GM23338 (cell line): ENCODE measurements around the gene RET. TPM values are rescaled to one million over a fixed set of nuclear protein-coding genes. Genes with fewer than 3 reads are reported as not detected.

Experiments
- ATAC-seq: fragments of 200-7000 bp; cut with Tn5 transposase; 3 replicates; pipeline ENCODE4 v1.9.1; 2020
- DNase-seq: peaks from one replicate; pipeline ENCODE4 v3.0.0-alpha.2; 2015; ENCODE audit warnings: low spot score
- H2AFZ ChIP-seq: fragments of 200-600 bp; sonication (generic); 2 replicates; pipeline ENCODE4 v1.8.0; 2016; ENCODE audit warnings: antibody characterized with exemption, mild to moderate bottlenecking, moderate library complexity
- H3F3A ChIP-seq: fragments of 200-600 bp; sonication (generic); replicated peaks from 2 replicates; pipeline ENCODE4 v1.8.0; 2017; ENCODE audit warnings: antibody characterized with exemption, mixed run types, low read depth
- H3K27ac ChIP-seq: fragments of 200-600 bp; sonication (generic); 2 replicates; pipeline ENCODE4 v1.6.1; 2016; ENCODE audit warnings: low read depth
- H3K27me3 ChIP-seq: fragments of 200-600 bp; sonication (generic); 2 replicates; pipeline ENCODE4 v1.8.0; 2016; ENCODE audit warnings: mild to moderate bottlenecking, mixed run types, moderate library complexity; ENCODE audit not compliant: insufficient read depth
- H3K36me3 ChIP-seq: fragments of 200-600 bp; sonication (generic); 2 replicates; pipeline ENCODE4 v1.8.0; 2016; ENCODE audit warnings: mild to moderate bottlenecking; ENCODE audit not compliant: insufficient read depth
- H3K4me1 ChIP-seq: fragments of 200-600 bp; sonication (generic); 2 replicates; pipeline ENCODE4 v1.8.0; 2016; ENCODE audit warnings: mild to moderate bottlenecking, moderate library complexity; ENCODE audit not compliant: insufficient read depth
- H3K4me2 ChIP-seq: fragments of 200-600 bp; sonication (generic); 2 replicates; pipeline ENCODE4 v1.7.1; 2017; ENCODE audit warnings: mixed run types
- H3K4me3 ChIP-seq: fragments of 200-600 bp; sonication (generic); 2 replicates; pipeline ENCODE4 v1.6.1; 2016; ENCODE audit warnings: mixed run types
- H3K79me2 ChIP-seq: fragments of 200-600 bp; sonication (generic); replicated peaks from 2 replicates; pipeline ENCODE4 v1.8.0; 2017; ENCODE audit warnings: mild to moderate bottlenecking; ENCODE audit not compliant: insufficient read depth
- H3K9me2 ChIP-seq: fragments of 200-600 bp; sonication (generic); 2 replicates; pipeline ENCODE4 v1.8.0; 2017; ENCODE audit not compliant: insufficient read depth
- H4K20me1 ChIP-seq: fragments of 200-600 bp; sonication (generic); replicated peaks from 2 replicates; pipeline ENCODE4 v1.8.0; 2017; ENCODE audit warnings: mild to moderate bottlenecking; ENCODE audit not compliant: insufficient read depth
- H3K27ac Mint-ChIP-seq: 2 replicates; pipeline ENCODE4 v1.8.0; 2020; ENCODE audit warnings: inconsistent platforms, mild to moderate bottlenecking, moderate library complexity, mixed read lengths
- H3K27me3 Mint-ChIP-seq: 3 replicates; pipeline ENCODE4 v1.8.0; 2022; ENCODE audit warnings: low read depth, mild to moderate bottlenecking, moderate library complexity, mixed read lengths, inconsistent platforms; ENCODE audit not compliant: insufficient read depth, poor library complexity
- H3K36me3 Mint-ChIP-seq: 3 replicates; pipeline ENCODE4 v1.8.0; 2021; ENCODE audit warnings: low read depth, mild to moderate bottlenecking, inconsistent platforms, moderate library complexity, mixed read lengths
- H3K4me1 Mint-ChIP-seq: 3 replicates; pipeline ENCODE4 v1.8.0; 2020; ENCODE audit warnings: mild to moderate bottlenecking, inconsistent platforms, mixed read lengths
- H3K4me3 Mint-ChIP-seq: 3 replicates; pipeline ENCODE4 v1.8.0; 2021; ENCODE audit warnings: moderate library complexity, mild to moderate bottlenecking, inconsistent platforms, mixed read lengths
- H3K9me3 Mint-ChIP-seq: 3 replicates; pipeline ENCODE4 v1.8.0; 2020; ENCODE audit warnings: moderate library complexity, mild to moderate bottlenecking, inconsistent platforms, mixed read lengths
- CREB1 ChIP-seq: fragments of 250-450 bp; sonication (Bioruptor Pico); IDR thresholded peaks from 2 replicates; pipeline ENCODE4 v1.5.0; 2020; ENCODE audit warnings: low read depth, mild to moderate bottlenecking, moderate library complexity
- CTCF ChIP-seq, 2 experiments: fragments of 200-600 bp in 1 of 2; sonication (generic) in 1 of 2; conservative IDR thresholded peaks; 2 replicates each; pipeline versions ENCODE4 v1.5.1 to v1.6.1; 2016 to 2017; ENCODE audit warnings: antibody characterized with exemption in 2 of 2, low read depth in 2 of 2, mild to moderate bottlenecking in 2 of 2, moderate library complexity in 1 of 2
- ETS1 ChIP-seq: IDR thresholded peaks from 2 replicates; pipeline ENCODE4 v1.6.1; 2016; ENCODE audit warnings: antibody characterized with exemption
- EZH2 ChIP-seq: fragments of 200-600 bp; sonication (generic); IDR thresholded peaks from one replicate; pipeline ENCODE4 v1.8.0; 2017; ENCODE audit warnings: antibody characterized with exemption, mild to moderate bottlenecking, low read depth; ENCODE audit not compliant: unreplicated experiment
- JUNB ChIP-seq: IDR thresholded peaks from one replicate; pipeline ENCODE4 v1.6.1; 2016; ENCODE audit warnings: antibody characterized with exemption; ENCODE audit not compliant: unreplicated experiment
- NANOG ChIP-seq: IDR thresholded peaks from 2 replicates; pipeline ENCODE4 v1.6.1; 2016; ENCODE audit warnings: antibody characterized with exemption, borderline replicate concordance
- ZNF114 ChIP-seq: fragments of 250-450 bp; sonication (Bioruptor Pico); IDR thresholded peaks from 2 replicates; pipeline ENCODE4 v1.5.0; 2020; ENCODE audit warnings: mild to moderate bottlenecking, moderate library complexity
- ZNF331 ChIP-seq: fragments of 250-450 bp; sonication (Bioruptor Pico); IDR thresholded peaks from 2 replicates; pipeline ENCODE4 v1.5.0; 2020; ENCODE audit warnings: low read depth, mild to moderate bottlenecking, moderate library complexity
- polyA plus RNA-seq: library from polyadenylated mRNA; unstranded; fragments of >200 nt; fragmentation: Nextera tagmentation; extraction: Ambion mirVana; gene quantifications from 2 replicates; pipeline ENCODE4 v1.2.1, GENCODE V29; 2016
- total RNA-seq: library from RNA; depleted of rRNA; stranded (reverse); fragments of >200 nt; shearing (Covaris generic); gene quantifications from 2 replicates; pipeline ENCODE4 v1.2.3, GENCODE V29; 2014

Gene RET
- total and polyA plus RNA-seq, 2 experiments from 2014 or later: 5.5 to 9.8 TPM

GRCh38 chr10:43055217-43055616, 21.7 kb upstream of the RET start:
- ATAC-seq: no peak
- Histone ChIP-seq H3K4me2 (no peak overlapping the region), H3K27me3 (no peaks in the 10 kb centered on the region), H4K20me1 (no peaks in the 10 kb centered on the region; the same call in 1 of the 2 replicates), H3K4me1 (no peaks in the 10 kb centered on the region), H3K27ac (no peak overlapping the region), H3F3A (no peaks in the 10 kb centered on the region), H2AFZ (no peak overlapping the region), H3K79me2 (no peaks in the 10 kb centered on the region), H3K4me3 (no peak overlapping the region), H3K9me2 (no peaks in the 10 kb centered on the region), H3K36me3 (no peaks in the 10 kb centered on the region)
- Mint-ChIP-seq H3K4me1 (peaks cover 11% of the 10 kb centered on the region), H3K27me3 (peaks cover 8% of the 10 kb centered on the region), H3K27ac (no peak overlapping the region), H3K9me3 (no peaks in the 10 kb centered on the region), H3K36me3 (no peaks in the 10 kb centered on the region), H3K4me3 (no peak overlapping the region)
- TF ChIP-seq NANOG (no peak), ZNF331 (no peak), JUNB (no peak), CREB1 (CRISPR knock-in tag) (no peak)
- no peak for DNase-seq

GRCh38 chr10:43055991-43056567, 20.8 kb upstream of the RET start:
- Histone ChIP-seq H3K36me3 (no peaks in the 10 kb centered on the region), H4K20me1 (no peaks in the 10 kb centered on the region; the same call in 1 of the 2 replicates), H3K27ac (no peak overlapping the region), H3K4me3 (no peak overlapping the region), H3K27me3 (no peaks in the 10 kb centered on the region), H2AFZ (no peak overlapping the region), H3K79me2 (no peaks in the 10 kb centered on the region), H3F3A (no peaks in the 10 kb centered on the region), H3K4me1 (no peaks in the 10 kb centered on the region), H3K4me2 (no peak overlapping the region), H3K9me2 (no peaks in the 10 kb centered on the region)
- H3K4me1 Mint-ChIP-seq: peaks cover 11% of the 10 kb centered on the region
- H3K27ac Mint-ChIP-seq: no peak overlapping the region
- no peak for ATAC-seq
- no peak overlapping the region for H3K4me3 Mint-ChIP-seq
- H3K36me3 Mint-ChIP-seq: no peaks in the 10 kb centered on the region
- H3K27me3 Mint-ChIP-seq: peaks cover 10% of the 10 kb centered on the region
- DNase-seq: no peak
- H3K9me3 Mint-ChIP-seq: no peaks in the 10 kb centered on the region
- TF ChIP-seq EZH2 (no peak), ZNF114 (CRISPR knock-in tag) (no peak), ZNF331 (no peak), CTCF (conservative IDR thresholded peaks at IDR 0.05; ENCODE audit: low read depth in 2 of 2) (no peak)

GRCh38 chr10:43056568-43057011, 20.3 kb upstream of the RET start:
- H3K4me1 Mint-ChIP-seq: peaks cover 11% of the 10 kb centered on the region
- no peak for DNase-seq
- no peak overlapping the region for H3K27ac ChIP-seq
- H3K4me3 ChIP-seq: no peak overlapping the region
- no peaks in the 10 kb centered on the region for H3K9me3 Mint-ChIP-seq
- no peak overlapping the region for H2AFZ ChIP-seq
- no peak for ATAC-seq
- no peaks in the 10 kb centered on the region for H3K4me1 ChIP-seq
- no peaks in the 10 kb centered on the region for H3K27me3 ChIP-seq
- peaks cover 10% of the 10 kb centered on the region for H3K27me3 Mint-ChIP-seq
- H3K36me3 ChIP-seq: no peaks in the 10 kb centered on the region
- no peaks in the 10 kb centered on the region for H3K36me3 Mint-ChIP-seq
- no peak overlapping the region for H3K4me3 Mint-ChIP-seq
- no peaks in the 10 kb centered on the region for H3K9me2 ChIP-seq
- no peaks in the 10 kb centered on the region for H3K79me2 ChIP-seq
- no peak overlapping the region for H3K27ac Mint-ChIP-seq
- no peak for TF ChIP-seq ETS1
- H3F3A ChIP-seq: no peaks in the 10 kb centered on the region
- no peak overlapping the region for H3K4me2 ChIP-seq
- no peaks in the 10 kb centered on the region; the same call in 1 of the 2 replicates for H4K20me1 ChIP-seq
